Neural progenitor cell (in vitro differentiated cells): ENCODE data around the gene GJB3. TPM values are rescaled to one million over a fixed set of nuclear protein-coding genes. Genes with fewer than 3 reads are reported as not detected.
"Not testable (repeated sequence)": the region's sequence is repeated elsewhere in the genome, so short reads cannot be mapped to it uniquely, and the experiment has no call there.

Source experiments
- DNase-seq: peaks from one replicate; pipeline ENCODE4 v3.0.0-alpha.2; 2016; ENCODE audit warnings: low spot score
- H2AFZ ChIP-seq: fragments of 200-600 bp; sonication (generic); replicated peaks from 2 replicates; pipeline ENCODE4 v1.6.1; 2016; ENCODE audit warnings: antibody characterized with exemption
- H3F3A ChIP-seq: fragments of 200-600 bp; sonication (generic); 2 replicates; pipeline ENCODE4 v1.6.1; 2016; ENCODE audit warnings: antibody characterized with exemption, low read depth
- H3K27ac ChIP-seq: fragments of 200-600 bp; sonication (generic); 2 replicates; pipeline ENCODE4 v1.5.1; 2016; ENCODE audit warnings: mild to moderate bottlenecking
- H3K27me3 ChIP-seq: fragments of 200-600 bp; sonication (generic); 2 replicates; pipeline ENCODE4 v1.6.1; 2016; ENCODE audit warnings: mild to moderate bottlenecking, moderate library complexity
- H3K36me3 ChIP-seq: fragments of 200-600 bp; sonication (generic); 2 replicates; pipeline ENCODE4 v1.5.1; 2016
- H3K4me1 ChIP-seq: fragments of 200-600 bp; sonication (generic); 2 replicates; pipeline ENCODE4 v1.6.1; 2016; ENCODE audit warnings: mixed run types
- H3K4me2 ChIP-seq: fragments of 200-600 bp; sonication (generic); 2 replicates; pipeline ENCODE4 v1.6.1; 2016
- H3K4me3 ChIP-seq: fragments of 200-600 bp; sonication (generic); 2 replicates; pipeline ENCODE4 v1.5.1; 2016
- H3K79me2 ChIP-seq: fragments of 200-600 bp; sonication (generic); 2 replicates; pipeline ENCODE4 v1.6.1; 2016; ENCODE audit warnings: low read depth
- H3K9ac ChIP-seq: fragments of 200-600 bp; sonication (generic); 2 replicates; pipeline ENCODE4 v1.6.1; 2016
- H3K9me3 ChIP-seq: fragments of 200-600 bp; sonication (generic); 2 replicates; pipeline ENCODE4 v1.5.1; 2016; ENCODE audit warnings: low read depth
- H4K20me1 ChIP-seq: fragments of 200-600 bp; sonication (generic); 2 replicates; pipeline ENCODE4 v1.6.1; 2016; ENCODE audit warnings: low read depth
- H3K27ac Mint-ChIP-seq: 3 replicates; pipeline ENCODE4 v1.8.0; 2021; ENCODE audit warnings: mixed read lengths
- H3K27me3 Mint-ChIP-seq: 2 replicates; pipeline ENCODE4 v1.8.0; 2022; ENCODE audit warnings: low read depth, mild to moderate bottlenecking, inconsistent platforms, moderate library complexity, mixed read lengths; ENCODE audit not compliant: insufficient read depth
- H3K36me3 Mint-ChIP-seq: 3 replicates; pipeline ENCODE4 v1.8.0; 2021; ENCODE audit warnings: mixed read lengths
- H3K4me1 Mint-ChIP-seq: 3 replicates; pipeline ENCODE4 v1.8.0; 2021; ENCODE audit warnings: mixed read lengths
- H3K4me3 Mint-ChIP-seq: 3 replicates; pipeline ENCODE4 v1.8.0; 2021; ENCODE audit warnings: mild to moderate bottlenecking, moderate library complexity, mixed read lengths
- H3K9me3 Mint-ChIP-seq: 3 replicates; pipeline ENCODE4 v1.8.0; 2020; ENCODE audit warnings: mixed read lengths
- CTCF ChIP-seq: fragments of 200-600 bp; sonication (generic); IDR thresholded peaks from 2 replicates; pipeline ENCODE4 v1.5.1; 2017; ENCODE audit warnings: antibody characterized with exemption, mild to moderate bottlenecking
- EZH2 ChIP-seq: fragments of 200-600 bp; sonication (generic); IDR thresholded peaks from 2 replicates; pipeline ENCODE4 v1.6.1; 2017; ENCODE audit warnings: antibody characterized with exemption, mild to moderate bottlenecking, moderate library complexity
- EZH2phosphoT487 ChIP-seq: fragments of 200-600 bp; sonication (generic); IDR thresholded peaks from 2 replicates; pipeline ENCODE4 v1.6.1; 2017; ENCODE audit warnings: antibody characterized with exemption
- total RNA-seq: library from RNA; depleted of rRNA; stranded (reverse); fragments of >200 nt; gene quantifications from 2 replicates; pipeline ENCODE4 v1.2.3, GENCODE V29; 2015; ENCODE audit warnings: low replicate concordance

The GJB3 gene
- total RNA-seq, 1 donor from 2014 or later = not detected

GRCh38 chr1:34771573-34772371, 9.2 kb upstream of the GJB3 start:
- Mint-ChIP-seq H3K4me1 (peaks cover 2% of the 10 kb centered on the region), H3K27me3 (no peaks in the 10 kb centered on the region), H3K36me3 (no peaks in the 10 kb centered on the region), H3K27ac (no peak overlapping the region), H3K4me3 (no peak overlapping the region), H3K9me3 (no peaks in the 10 kb centered on the region)
- TF ChIP-seq CTCF (no peak), EZH2 (no peak), EZH2phosphoT487 (no peak)
- Histone ChIP-seq H3K36me3 (no peaks in the 10 kb centered on the region), H3K4me1 (no peaks in the 10 kb centered on the region), H3K4me3 (no peak overlapping the region), H3K9me3 (no peaks in the 10 kb centered on the region), H3K9ac (no peak overlapping the region), H3F3A (no peaks in the 10 kb centered on the region), H2AFZ (no peak overlapping the region), H3K27ac (no peak overlapping the region), H3K4me2 (no peak overlapping the region), H3K79me2 (no peaks in the 10 kb centered on the region), H3K27me3 (no peaks in the 10 kb centered on the region), H4K20me1 (no peaks in the 10 kb centered on the region)
- no peak for DNase-seq

GRCh38 chr1:34773114-34773513, 7.9 kb upstream of the GJB3 start:
- H3K4me3 ChIP-seq, H3K27ac Mint-ChIP-seq, H2AFZ ChIP-seq, H3K4me3 Mint-ChIP-seq, H3K36me3 ChIP-seq, H3K9me3 Mint-ChIP-seq, H3K9me3 ChIP-seq, H3K4me1 Mint-ChIP-seq, H3K4me1 ChIP-seq, H3K4me2 ChIP-seq, H3K27ac ChIP-seq, H3K36me3 Mint-ChIP-seq, H4K20me1 ChIP-seq, H3F3A ChIP-seq, DNase-seq, H3K27me3 ChIP-seq, H3K27me3 Mint-ChIP-seq, H3K79me2 ChIP-seq, H3K9ac ChIP-seq: not testable (repeated sequence)

- peaks cover 2% of the 10 kb centered on the region for H3K4me1 Mint-ChIP-seq
- Histone ChIP-seq H3K4me3 (no peak overlapping the region), H2AFZ (no peak overlapping the region), H3F3A (no peaks in the 10 kb centered on the region), H3K4me2 (no peak overlapping the region), H3K4me1 (no peaks in the 10 kb centered on the region), H3K79me2 (no peaks in the 10 kb centered on the region), H3K9me3 (no peaks in the 10 kb centered on the region), H3K27ac (no peak overlapping the region), H3K27me3 (peaks cover 17% of the 10 kb centered on the region), H3K36me3 (no peaks in the 10 kb centered on the region), H4K20me1 (no peaks in the 10 kb centered on the region), H3K9ac (no peak overlapping the region)
- no peaks in the 10 kb centered on the region for H3K36me3 Mint-ChIP-seq
- no peak overlapping the region for H3K27ac Mint-ChIP-seq
- no peak for TF ChIP-seq CTCF
- no peak for TF ChIP-seq EZH2phosphoT487
- TF ChIP-seq EZH2 = no peak
- H3K4me3 Mint-ChIP-seq = no peak overlapping the region
- no peaks in the 10 kb centered on the region for H3K9me3 Mint-ChIP-seq
- no peak for DNase-seq
- H3K27me3 Mint-ChIP-seq = peaks cover 6% of the 10 kb centered on the region
Measured at GRCh38 chr1:34774957-34775356, 6.1 kb upstream of the GJB3 start.

GRCh38 chr1:34776911-34777310, 4.1 kb upstream of the GJB3 start:
- H3K9me3 Mint-ChIP-seq = no peaks in the 10 kb centered on the region
- no peak for DNase-seq

More at GRCh38 chr1:34776911-34777310, 4.1 kb upstream of the GJB3 start:
- H3K27me3 ChIP-seq = peaks cover 37% of the 10 kb centered on the region
- no peak overlapping the region for H3K4me3 ChIP-seq
- no peaks in the 10 kb centered on the region for H3K9me3 ChIP-seq
- H3K27ac Mint-ChIP-seq = no peak overlapping the region
- TF ChIP-seq CTCF = no peak
- no peaks in the 10 kb centered on the region for H3K36me3 Mint-ChIP-seq
- no peaks in the 10 kb centered on the region for H3K36me3 ChIP-seq
- H4K20me1 ChIP-seq = peaks cover 3% of the 10 kb centered on the region
- no peak overlapping the region for H3K4me2 ChIP-seq
- H3K9ac ChIP-seq = no peak overlapping the region
- no peaks in the 10 kb centered on the region for H3F3A ChIP-seq
- no peak overlapping the region for H3K27ac ChIP-seq
- H3K4me1 ChIP-seq = no peaks in the 10 kb centered on the region
- no peak overlapping the region for H2AFZ ChIP-seq
- no peak overlapping the region for H3K4me3 Mint-ChIP-seq
- H3K4me1 Mint-ChIP-seq = peaks cover 2% of the 10 kb centered on the region
- H3K27me3 Mint-ChIP-seq = peaks cover 15% of the 10 kb centered on the region
- H3K79me2 ChIP-seq = no peaks in the 10 kb centered on the region
